GM12864 (cell line): ENCODE data around the gene TMEM135.
"Not testable (repeated sequence)": the region's sequence is repeated elsewhere in the genome, so short reads cannot be mapped to it uniquely, and the experiment has no call there.

Experiments used
- DNase-seq: peaks from one replicate; pipeline ENCODE4 v3.0.0-alpha.2; 2011; ENCODE audit warnings: low read depth
- H3K4me3 ChIP-seq: 2 replicates; pipeline ENCODE4 v1.5.1; 2011; ENCODE audit warnings: mild to moderate bottlenecking, low read depth, low read length, control low read depth
- CTCF ChIP-seq: IDR thresholded peaks from 2 replicates; pipeline ENCODE4 v1.5.1; 2011; ENCODE audit warnings: low read depth, mild to moderate bottlenecking, moderate library complexity, low read length, control low read depth, inconsistent platforms; ENCODE audit errors: missing control alignments

TMEM135 gene

DNA sequence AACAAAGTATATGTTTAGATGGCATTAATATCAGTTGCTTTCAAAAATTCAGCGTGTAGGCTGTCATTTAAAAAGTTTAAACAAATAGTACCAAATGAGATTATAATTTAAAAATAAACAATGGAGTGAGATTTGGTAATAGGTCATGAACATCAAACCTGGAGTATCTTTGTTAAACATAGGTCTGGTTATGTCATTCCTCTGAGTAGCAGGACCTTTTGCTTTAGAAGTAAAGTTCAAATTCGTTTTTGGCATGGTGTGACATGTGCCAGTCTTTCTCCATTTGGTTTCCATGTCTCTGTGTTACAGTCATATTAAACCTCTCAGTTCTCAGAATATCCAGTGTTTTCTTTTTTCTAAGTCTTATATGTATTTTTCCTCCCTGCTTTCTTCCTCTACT is 242.4 kb downstream of the TMEM135 start:
- H3K4me3 ChIP-seq: no peak overlapping the region
- no peak for TF ChIP-seq CTCF
- DNase-seq: no peak

GRCh38 chr11:87281496-87281895 is 243.8 kb downstream of the TMEM135 start:
- no peak overlapping the region for H3K4me3 ChIP-seq
- TF ChIP-seq CTCF: no peak
- no peak for DNase-seq

DNA sequence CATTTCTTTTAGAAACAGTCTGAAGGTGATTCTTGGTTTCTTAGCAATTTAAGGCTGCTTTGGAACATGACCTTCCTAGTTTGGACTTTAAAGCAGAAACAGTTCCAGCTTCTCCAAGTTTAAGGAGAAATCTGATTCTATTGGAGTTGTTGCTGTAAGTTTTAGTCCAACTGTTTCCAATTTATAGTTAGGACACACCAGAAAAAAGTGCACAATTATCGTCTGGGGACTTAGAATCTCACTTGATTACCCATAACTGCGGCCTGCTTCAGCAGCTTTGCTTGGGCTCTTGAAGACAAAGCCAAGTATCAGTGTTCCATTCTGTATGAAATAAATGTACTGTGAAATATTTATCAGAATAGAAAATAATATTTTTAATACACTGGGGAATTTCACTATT is 246.6 kb downstream of the TMEM135 start:
- TF ChIP-seq CTCF: no peak
- DNase-seq: no peak
- no peak overlapping the region for H3K4me3 ChIP-seq

DNA sequence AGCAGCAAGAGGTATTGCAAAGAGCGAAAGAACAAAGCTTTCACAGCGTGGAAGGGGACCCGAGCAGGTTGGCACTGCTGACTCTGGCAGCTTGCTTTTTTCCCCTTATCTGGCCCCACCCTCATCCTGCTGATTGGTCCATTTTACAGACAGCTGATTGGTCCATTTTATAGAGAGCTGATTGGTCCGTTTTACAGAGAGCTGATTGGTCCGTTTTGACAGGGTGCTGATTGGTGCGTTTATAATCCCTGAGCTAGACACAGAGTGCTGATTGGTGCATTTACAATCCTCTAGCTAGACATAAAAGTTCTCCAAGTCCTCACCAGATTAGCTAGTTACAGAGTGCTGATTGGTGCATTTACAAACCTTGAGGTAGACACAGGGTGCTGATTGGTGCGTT is 247.9 kb downstream of the TMEM135 start:
- DNase-seq, H3K4me3 ChIP-seq: not testable (repeated sequence)

DNA sequence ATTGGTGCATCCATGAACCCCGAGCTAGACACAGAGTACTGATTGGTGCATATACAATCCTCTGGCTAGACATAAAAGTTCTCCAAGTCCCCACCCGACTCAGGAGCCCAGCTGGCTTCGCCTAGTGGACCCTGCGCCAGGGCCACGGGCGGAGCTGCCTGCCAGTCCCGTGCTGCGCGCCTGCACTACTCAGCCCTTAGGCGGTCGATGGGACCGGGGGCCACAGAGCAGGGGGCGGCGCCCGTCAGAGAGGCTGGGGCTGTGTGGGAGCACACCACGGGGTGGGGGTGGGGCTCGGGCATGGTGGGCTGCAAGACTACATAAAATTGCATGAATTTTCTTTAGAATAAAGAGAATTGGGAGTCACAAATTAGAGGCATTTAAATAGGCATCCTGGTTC is 248.6 kb downstream of the TMEM135 start:
- no peak for TF ChIP-seq CTCF
- H3K4me3 ChIP-seq: no peak overlapping the region
- DNase-seq: no peak

- TF ChIP-seq CTCF: peak; percentile 35
Observed at GRCh38 chr11:87290304-87290922, 252.7 kb downstream of the TMEM135 start.

DNA sequence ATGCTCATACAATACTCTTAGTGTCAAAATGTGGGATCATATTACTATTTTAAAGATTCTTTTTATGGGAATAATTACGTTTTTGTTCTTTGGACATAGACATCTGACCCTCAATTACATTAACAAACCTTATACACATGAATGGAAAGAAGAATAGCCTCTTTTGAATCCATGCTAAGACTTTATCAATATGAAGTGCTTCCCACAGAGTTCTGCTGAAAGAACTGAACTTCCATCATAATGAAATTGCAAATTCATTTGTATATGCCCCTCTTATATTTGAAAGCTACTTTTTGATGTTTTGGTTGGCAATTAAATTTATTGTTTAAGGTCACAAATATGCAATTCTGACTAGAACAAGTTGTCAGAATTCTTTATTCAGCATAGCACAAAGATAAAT is 254.9 kb downstream of the TMEM135 start:
- no peak for TF ChIP-seq CTCF
- DNase-seq: no peak
- H3K4me3 ChIP-seq: no peak overlapping the region

More at GRCh38 chr11:87290304-87290922, 252.7 kb downstream of the TMEM135 start:
- DNase-seq: peak; percentile 25
- no peak overlapping the region for H3K4me3 ChIP-seq
